IPS-18a (cell line): Measurements from ENCODE around the gene LIN28A.

ENCODE experiments used
- H3K27ac ChIP-seq: one replicate; pipeline ENCODE4 v1.5.1; 2013; ENCODE audit warnings: low read length
- H3K27me3 ChIP-seq: one replicate; pipeline ENCODE4 v1.6.1; 2013; ENCODE audit warnings: mild to moderate bottlenecking, low read length; ENCODE audit not compliant: control insufficient read depth, insufficient read depth
- H3K36me3 ChIP-seq: one replicate; pipeline ENCODE4 v1.6.1; 2013; ENCODE audit warnings: low read depth, low read length; ENCODE audit not compliant: control insufficient read depth
- H3K4me1 ChIP-seq: one replicate; pipeline ENCODE4 v1.6.1; 2013; ENCODE audit warnings: low read depth, low read length; ENCODE audit not compliant: control insufficient read depth
- H3K4me3 ChIP-seq: one replicate; pipeline ENCODE4 v1.5.1; 2013; ENCODE audit warnings: low read length
- H3K9ac ChIP-seq: one replicate; pipeline ENCODE4 v1.6.1; 2013; ENCODE audit warnings: mild to moderate bottlenecking, low read length, moderate library complexity
- H3K9me3 ChIP-seq: one replicate; pipeline ENCODE4 v1.6.1; 2013; ENCODE audit warnings: low read depth, low read length; ENCODE audit not compliant: control insufficient read depth

The LIN28A gene

GRCh38 chr1:26450908-26451307, 40.3 kb downstream of the LIN28A start:
- no peak overlapping the region for H3K9ac ChIP-seq
- no peaks in the 10 kb centered on the region for H3K27me3 ChIP-seq
- no peak overlapping the region for H3K27ac ChIP-seq
- H3K36me3 ChIP-seq, result peaks cover 39% of the 10 kb centered on the region
- no peak overlapping the region for H3K4me3 ChIP-seq
- no peaks in the 10 kb centered on the region for H3K9me3 ChIP-seq
- H3K4me1 ChIP-seq, result no peaks in the 10 kb centered on the region

- Histone ChIP-seq H3K9me3 (no peaks in the 10 kb centered on the region), H3K9ac (no peak overlapping the region), H3K27me3 (no peaks in the 10 kb centered on the region), H3K36me3 (peaks cover 37% of the 10 kb centered on the region), H3K4me3 (no peak overlapping the region), H3K27ac (no peak overlapping the region), H3K4me1 (no peaks in the 10 kb centered on the region)
Observed at GRCh38 chr1:26452459-26453183, 42.0 kb downstream of the LIN28A start.

DNA sequence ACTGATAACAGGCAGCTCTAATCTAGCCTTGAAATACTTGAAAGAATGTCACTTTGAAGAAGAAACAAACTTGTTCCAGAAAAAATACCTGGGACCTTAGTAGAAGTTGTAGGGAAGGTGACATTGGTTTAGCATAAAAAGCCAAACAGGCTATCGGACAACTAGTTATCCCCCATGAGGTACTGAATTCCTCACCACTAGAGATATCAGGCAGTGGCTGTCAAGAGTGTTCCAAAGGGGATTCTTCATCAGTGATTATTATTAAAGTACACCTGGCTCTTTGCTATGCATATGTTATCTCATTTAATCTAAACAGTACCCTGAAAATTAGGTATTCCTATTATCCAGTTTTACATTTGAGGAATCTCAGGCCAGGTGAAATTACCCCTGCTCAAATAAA, 48.5 kb downstream of the LIN28A start:
- Histone ChIP-seq H3K4me3 (no peak overlapping the region), H3K36me3 (peaks cover 26% of the 10 kb centered on the region), H3K4me1 (no peaks in the 10 kb centered on the region), H3K9ac (no peak overlapping the region), H3K27ac (no peak overlapping the region), H3K27me3 (no peaks in the 10 kb centered on the region), H3K9me3 (no peaks in the 10 kb centered on the region)

- Histone ChIP-seq H3K36me3 (peaks cover 29% of the 10 kb centered on the region), H3K27me3 (no peaks in the 10 kb centered on the region), H3K4me3 (no peak overlapping the region), H3K4me1 (no peaks in the 10 kb centered on the region), H3K9ac (no peak overlapping the region), H3K27ac (no peak overlapping the region), H3K9me3 (no peaks in the 10 kb centered on the region)
Observed at GRCh38 chr1:26459573-26460031, 49.0 kb downstream of the LIN28A start.

- Histone ChIP-seq H3K9ac (no peak overlapping the region), H3K27me3 (peaks cover 6% of the 10 kb centered on the region), H3K27ac (no peak overlapping the region), H3K36me3 (peaks cover 46% of the 10 kb centered on the region), H3K4me3 (no peak overlapping the region), H3K9me3 (no peaks in the 10 kb centered on the region), H3K4me1 (peaks cover 19% of the 10 kb centered on the region)
Observed at GRCh38 chr1:26468911-26469310, 58.3 kb downstream of the LIN28A start.

DNA sequence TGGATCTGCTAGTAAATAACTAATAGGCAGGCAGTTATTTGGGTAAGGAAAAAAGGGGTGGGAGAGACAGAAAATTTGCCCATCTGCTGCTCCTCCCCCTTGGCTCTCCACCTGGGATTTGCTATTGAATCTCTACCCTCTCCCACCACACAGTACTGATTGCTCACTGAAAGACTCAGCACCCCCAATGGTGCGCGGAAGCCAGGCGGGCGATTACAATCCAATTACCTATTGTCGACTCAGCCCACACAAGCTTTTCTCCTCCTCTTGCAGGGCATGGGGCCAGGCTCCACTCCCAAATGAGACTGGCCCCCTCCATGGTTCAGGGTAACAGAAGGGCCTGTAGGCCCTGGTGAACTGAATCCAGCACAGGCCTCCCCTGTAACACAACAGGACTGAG, 58.9 kb downstream of the LIN28A start:
- Histone ChIP-seq H3K27ac (no peak overlapping the region), H3K9me3 (no peaks in the 10 kb centered on the region), H3K4me3 (no peak overlapping the region), H3K27me3 (peaks cover 6% of the 10 kb centered on the region), H3K9ac (no peak overlapping the region), H3K36me3 (peaks cover 47% of the 10 kb centered on the region), H3K4me1 (peaks cover 19% of the 10 kb centered on the region)

DNA sequence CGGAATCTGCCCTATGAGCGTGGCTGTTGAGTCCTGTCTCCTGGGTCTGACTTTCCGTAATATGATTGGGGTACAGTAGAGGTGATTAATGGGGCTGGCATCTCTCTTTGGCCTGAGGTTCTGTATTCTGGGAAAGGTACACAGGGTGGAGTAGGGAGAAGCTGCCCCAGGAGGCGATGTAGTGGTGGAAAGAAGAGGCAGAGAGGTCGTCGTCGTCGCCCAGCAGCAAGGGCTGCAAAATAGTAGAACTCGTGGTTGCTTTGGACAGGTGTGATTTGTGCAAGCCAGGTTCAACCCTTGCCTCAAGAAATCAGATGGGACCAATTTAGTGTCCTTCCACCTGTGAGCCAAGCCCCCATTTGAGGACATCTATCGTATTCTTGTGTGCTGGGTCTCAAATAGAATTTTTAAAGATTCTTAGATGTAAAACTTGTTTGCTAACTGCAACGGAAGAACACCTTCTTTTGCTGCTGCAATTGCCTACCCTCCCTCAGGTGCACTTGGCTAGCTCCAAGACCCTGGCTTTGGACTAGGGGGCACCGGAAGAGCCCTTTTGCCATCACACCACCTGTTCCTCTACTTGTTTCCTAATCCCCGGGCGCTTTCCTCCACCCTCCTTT, 60.4 kb downstream of the LIN28A start:
- Histone ChIP-seq H3K27ac (no peak overlapping the region), H3K9ac (peak overlapping the region; percentile 95), H3K9me3 (no peaks in the 10 kb centered on the region), H3K27me3 (peaks cover 6% of the 10 kb centered on the region), H3K36me3 (peaks cover 41% of the 10 kb centered on the region), H3K4me1 (peaks cover 19% of the 10 kb centered on the region), H3K4me3 (peak overlapping the region; percentile 68)

GRCh38 chr1:26471498-26472319, 61.1 kb downstream of the LIN28A start:
- H3K4me1 ChIP-seq, result peaks cover 19% of the 10 kb centered on the region
- peak overlapping the region; percentile 95 for H3K9ac ChIP-seq
- peaks cover 43% of the 10 kb centered on the region for H3K36me3 ChIP-seq
- H3K9me3 ChIP-seq, result no peaks in the 10 kb centered on the region
- no peak overlapping the region for H3K27ac ChIP-seq
- H3K27me3 ChIP-seq, result peaks cover 6% of the 10 kb centered on the region
- peak overlapping the region; percentile 68 for H3K4me3 ChIP-seq

GRCh38 chr1:26472320-26472900, 61.8 kb downstream of the LIN28A start, which contains the start of gene HMGN2:
TSS of gene HMGN2 (plus strand) at chr1:26472440. CDS start at chr1:26472613, 173 bp downstream.
- Histone ChIP-seq H3K27me3 (peaks cover 6% of the 10 kb centered on the region), H3K9ac (peak within 1 kb of the TSS; percentile 95), H3K27ac (peak within 1 kb of the TSS; percentile 69), H3K36me3 (peaks cover 47% of the 10 kb centered on the region), H3K4me3 (peak within 1 kb of the TSS; percentile 98), H3K4me1 (peaks cover 19% of the 10 kb centered on the region), H3K9me3 (no peaks in the 10 kb centered on the region)

GRCh38 chr1:26472901-26473845, 62.6 kb downstream of the LIN28A start:
- Histone ChIP-seq H3K9ac (peak overlapping the region; percentile 95), H3K27me3 (peaks cover 6% of the 10 kb centered on the region), H3K9me3 (no peaks in the 10 kb centered on the region), H3K27ac (no peak overlapping the region), H3K36me3 (peaks cover 45% of the 10 kb centered on the region), H3K4me1 (peaks cover 19% of the 10 kb centered on the region), H3K4me3 (peak overlapping the region; percentile 98)
